Activated effector memory CD4-positive, alpha-beta T cell treated with anti-CD3 and anti-CD28 coated beads, Interleukin-2, amount 50 U/mL, for 16 hours (primary cell): Measurements from ENCODE around the gene ANKRD17.
"Not testable (repeated sequence)": the region's sequence is repeated elsewhere in the genome, so short reads cannot be mapped to it uniquely, and the experiment has no call there.

Experiments
- DNase-seq: peaks from one replicate; pipeline ENCODE4 v3.0.0-alpha.2; 2020

The ANKRD17 gene, protein sequence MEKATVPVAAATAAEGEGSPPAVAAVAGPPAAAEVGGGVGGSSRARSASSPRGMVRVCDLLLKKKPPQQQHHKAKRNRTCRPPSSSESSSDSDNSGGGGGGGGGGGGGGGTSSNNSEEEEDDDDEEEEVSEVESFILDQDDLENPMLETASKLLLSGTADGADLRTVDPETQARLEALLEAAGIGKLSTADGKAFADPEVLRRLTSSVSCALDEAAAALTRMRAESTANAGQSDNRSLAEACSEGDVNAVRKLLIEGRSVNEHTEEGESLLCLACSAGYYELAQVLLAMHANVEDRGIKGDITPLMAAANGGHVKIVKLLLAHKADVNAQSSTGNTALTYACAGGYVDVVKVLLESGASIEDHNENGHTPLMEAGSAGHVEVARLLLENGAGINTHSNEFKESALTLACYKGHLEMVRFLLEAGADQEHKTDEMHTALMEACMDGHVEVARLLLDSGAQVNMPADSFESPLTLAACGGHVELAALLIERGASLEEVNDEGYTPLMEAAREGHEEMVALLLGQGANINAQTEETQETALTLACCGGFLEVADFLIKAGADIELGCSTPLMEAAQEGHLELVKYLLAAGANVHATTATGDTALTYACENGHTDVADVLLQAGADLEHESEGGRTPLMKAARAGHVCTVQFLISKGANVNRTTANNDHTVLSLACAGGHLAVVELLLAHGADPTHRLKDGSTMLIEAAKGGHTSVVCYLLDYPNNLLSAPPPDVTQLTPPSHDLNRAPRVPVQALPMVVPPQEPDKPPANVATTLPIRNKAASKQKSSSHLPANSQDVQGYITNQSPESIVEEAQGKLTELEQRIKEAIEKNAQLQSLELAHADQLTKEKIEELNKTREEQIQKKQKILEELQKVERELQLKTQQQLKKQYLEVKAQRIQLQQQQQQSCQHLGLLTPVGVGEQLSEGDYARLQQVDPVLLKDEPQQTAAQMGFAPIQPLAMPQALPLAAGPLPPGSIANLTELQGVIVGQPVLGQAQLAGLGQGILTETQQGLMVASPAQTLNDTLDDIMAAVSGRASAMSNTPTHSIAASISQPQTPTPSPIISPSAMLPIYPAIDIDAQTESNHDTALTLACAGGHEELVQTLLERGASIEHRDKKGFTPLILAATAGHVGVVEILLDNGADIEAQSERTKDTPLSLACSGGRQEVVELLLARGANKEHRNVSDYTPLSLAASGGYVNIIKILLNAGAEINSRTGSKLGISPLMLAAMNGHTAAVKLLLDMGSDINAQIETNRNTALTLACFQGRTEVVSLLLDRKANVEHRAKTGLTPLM (N-terminal part only)

GRCh38 chr4:73258686-73259570 lies at the start of gene ANKRD17:
Gene ANKRD17 (minus strand): TSS chr4:73258798. CDS start chr4:73258668, 130 bp downstream.
- peak; percentile 96 for DNase-seq

GRCh38 chr4:73308286-73308685 lies 49.7 kb upstream of the ANKRD17 start:
- no peak for DNase-seq

DNA sequence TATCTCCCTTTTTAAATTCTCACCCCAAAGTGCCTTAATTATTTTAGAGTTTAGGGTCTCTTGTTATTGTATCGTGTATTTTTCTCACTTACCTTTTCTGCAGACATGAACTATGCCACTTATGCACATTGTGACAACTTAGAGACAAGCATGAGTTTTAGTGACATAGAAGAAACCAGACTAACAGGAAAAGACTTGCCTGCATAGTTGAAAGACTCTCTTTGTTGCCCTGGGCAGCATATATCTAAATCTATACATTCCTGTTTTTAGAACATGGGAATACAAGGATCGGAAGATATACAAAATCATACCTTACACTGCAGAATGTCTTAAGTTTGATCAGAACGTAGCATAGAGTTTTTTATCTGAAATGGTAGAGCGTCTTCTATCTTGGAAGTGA lies 45.1 kb upstream of the ANKRD17 start:
- no peak for DNase-seq

DNA sequence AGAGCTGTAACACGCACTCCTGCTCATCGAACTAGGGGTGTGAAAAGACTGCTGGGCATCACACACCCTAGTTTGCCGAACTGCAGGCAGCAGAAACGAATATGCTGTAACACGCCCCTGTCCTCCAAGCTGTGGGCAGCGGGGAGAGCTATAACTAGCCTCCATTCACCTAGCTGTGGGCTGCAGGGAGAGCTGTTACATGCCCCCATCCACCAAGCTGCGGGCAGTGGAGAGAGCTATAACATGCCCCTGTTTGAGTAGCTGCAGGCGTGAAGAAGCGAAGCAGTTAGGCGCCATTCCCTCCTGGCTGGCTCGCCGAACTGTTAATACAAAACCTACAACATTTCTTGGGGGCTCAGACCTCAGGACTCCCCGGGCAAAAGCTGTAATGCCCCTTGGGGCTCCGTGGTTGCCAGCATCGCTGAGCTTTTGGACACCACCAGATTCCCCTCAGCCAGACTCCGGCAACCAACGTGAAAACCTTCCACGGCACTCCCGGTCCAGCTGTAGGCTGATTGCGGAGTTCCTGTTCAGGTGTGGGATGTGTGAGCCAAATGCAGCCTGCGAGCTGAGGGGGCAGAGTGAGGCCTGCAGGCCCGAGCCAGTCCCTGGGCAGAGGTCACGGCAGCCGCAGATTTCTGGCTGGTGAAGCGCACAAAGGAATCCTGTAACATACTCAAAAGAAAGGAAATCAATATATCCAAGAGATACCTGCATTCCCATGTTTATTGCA lies 41.1 kb upstream of the ANKRD17 start:
- no peak for DNase-seq

GRCh38 chr4:73292661-73293060 lies 34.1 kb upstream of the ANKRD17 start:
- DNase-seq = not testable (repeated sequence)

GRCh38 chr4:73281982-73282381 lies 23.4 kb upstream of the ANKRD17 start:
- no peak for DNase-seq

- DNase-seq = no peak
Observed at GRCh38 chr4:73281396-73281795, 22.8 kb upstream of the ANKRD17 start.

GRCh38 chr4:73277201-73277600 lies 18.6 kb upstream of the ANKRD17 start:
- no peak for DNase-seq

DNA sequence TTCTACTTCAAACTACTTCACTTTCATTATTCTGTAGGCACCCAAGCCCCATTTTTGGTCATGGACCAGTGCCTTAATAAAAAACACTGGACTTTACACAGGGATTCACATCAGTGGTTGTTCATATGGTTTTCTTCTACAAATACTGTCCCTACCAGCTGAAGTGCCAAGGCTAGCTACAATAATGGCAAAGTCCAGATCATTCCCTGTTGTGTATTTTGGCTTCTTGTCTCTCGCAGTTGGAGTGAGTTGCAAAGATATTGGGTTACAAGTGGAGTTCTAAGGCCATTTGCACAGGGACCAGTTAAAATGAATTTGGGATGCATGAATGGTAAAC lies 16.7 kb upstream of the ANKRD17 start:
- no peak for DNase-seq

DNA sequence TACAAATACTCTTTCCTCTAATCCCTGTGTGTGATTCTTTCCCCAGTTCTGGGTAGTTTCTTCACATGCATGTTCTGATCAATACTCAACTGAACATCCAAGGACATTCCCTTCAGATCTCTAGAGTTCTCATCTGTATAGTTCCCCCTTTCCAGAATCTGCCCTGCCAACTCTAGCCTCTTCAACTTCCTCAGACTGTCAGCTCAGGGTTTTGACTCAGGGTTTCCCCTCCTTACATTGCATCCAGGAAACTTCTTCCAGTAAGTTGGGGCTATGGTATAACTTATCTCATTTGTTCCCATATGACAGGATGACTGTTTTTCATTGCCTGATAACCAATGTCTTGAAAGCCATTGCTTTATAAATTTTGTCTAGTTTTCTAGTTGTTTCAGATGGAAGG lies 14.2 kb upstream of the ANKRD17 start:
- DNase-seq = no peak

DNA sequence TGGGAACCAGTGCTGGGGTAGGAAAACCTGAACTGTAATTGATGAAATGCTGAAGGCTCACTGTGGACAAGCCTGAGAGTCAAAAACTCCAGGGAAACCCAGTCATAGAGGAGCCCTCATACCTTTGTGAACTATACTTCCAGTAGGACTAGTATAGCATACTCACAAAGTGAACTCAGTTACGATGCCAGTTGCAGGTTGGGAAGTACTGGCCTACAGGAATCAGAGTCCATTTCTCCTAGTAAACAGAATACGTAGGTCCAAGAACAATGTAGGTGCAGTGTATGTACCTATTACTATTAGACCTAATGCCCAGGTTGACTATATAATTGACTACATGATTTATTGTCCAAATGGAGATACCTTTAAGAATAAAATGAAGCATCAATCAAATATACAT lies 8.5 kb upstream of the ANKRD17 start:
- no peak for DNase-seq

- no peak for DNase-seq
Observed at GRCh38 chr4:73259571-73260090, 1.0 kb upstream of the ANKRD17 start.

DNA sequence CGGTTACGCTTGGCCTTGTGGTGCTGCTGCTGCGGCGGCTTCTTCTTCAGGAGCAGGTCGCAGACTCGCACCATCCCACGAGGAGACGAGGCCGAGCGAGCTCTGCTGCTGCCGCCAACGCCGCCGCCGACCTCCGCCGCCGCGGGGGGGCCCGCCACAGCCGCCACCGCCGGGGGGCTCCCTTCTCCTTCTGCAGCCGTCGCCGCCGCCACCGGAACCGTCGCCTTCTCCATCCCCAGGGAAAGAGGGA lies 237 bp downstream of the ANKRD17 start:
- no peak for DNase-seq

GRCh38 chr4:73257651-73258435 lies 755 bp downstream of the ANKRD17 start:
- DNase-seq = no peak

GRCh38 chr4:73257234-73257633 lies 1.4 kb downstream of the ANKRD17 start:
- peak; percentile 84 for DNase-seq

GRCh38 chr4:73255847-73256246 lies 2.8 kb downstream of the ANKRD17 start:
- DNase-seq = not testable (repeated sequence)

DNA sequence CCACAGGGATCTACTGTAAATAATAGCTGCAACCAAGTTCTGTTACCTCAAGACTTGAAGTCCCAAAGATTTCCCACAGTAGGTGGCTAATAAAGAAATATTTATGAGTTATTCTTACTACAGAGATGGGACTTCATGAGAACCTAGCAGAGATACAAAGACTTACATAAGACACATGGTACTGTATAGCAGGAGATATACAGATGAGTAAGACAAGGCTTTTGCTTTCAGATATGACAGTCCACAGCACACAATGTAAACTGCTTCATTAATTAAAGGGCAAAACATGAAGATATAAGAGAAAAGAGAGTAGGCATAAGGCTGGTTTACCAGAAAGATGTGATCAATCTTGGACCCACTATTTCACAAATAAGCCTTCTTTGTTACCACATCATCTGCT lies 6.6 kb downstream of the ANKRD17 start:
- no peak for DNase-seq

- no peak for DNase-seq
Observed at GRCh38 chr4:73251384-73251783, 7.2 kb downstream of the ANKRD17 start.

GRCh38 chr4:73250642-73251041 lies 8.0 kb downstream of the ANKRD17 start:
- DNase-seq = no peak

GRCh38 chr4:73248821-73249220 lies 9.8 kb downstream of the ANKRD17 start:
- DNase-seq = no peak

DNA sequence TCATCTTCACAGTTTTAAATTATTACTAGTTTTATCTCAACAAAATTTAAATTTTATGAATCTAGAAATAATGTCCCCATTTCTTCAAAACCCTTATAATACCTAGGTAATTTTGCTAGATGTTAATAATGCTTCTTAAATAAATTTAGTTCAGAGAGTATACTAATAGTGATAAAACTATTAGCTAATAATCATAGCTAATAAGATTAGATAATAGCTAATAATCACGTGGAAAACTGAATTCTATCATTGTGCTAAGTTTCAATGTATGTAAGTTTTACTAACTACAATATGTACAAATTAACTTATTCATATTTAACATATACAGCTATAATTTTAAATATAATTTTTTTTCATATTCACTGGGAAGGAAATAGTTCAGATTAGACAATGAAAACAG lies 10.2 kb downstream of the ANKRD17 start:
- no peak for DNase-seq
